RWPE1 (cell line): ENCODE results near the gene MTHFSD.

ENCODE experiments used
- CTCF ChIA-PET: fragments of 350-600 bp; sonication (Branson Sonifier 250); formaldehyde crosslinking; extraction: SDS; loops from one replicate; lab custom pipeline; 2021; lab: Yijun Ruan, JAX
- POLR2A ChIA-PET: fragments of 400-600 bp; formaldehyde crosslinking; extraction: SDS; loops from one replicate; lab custom pipeline; 2020; ENCODE audit warnings: antibody characterized with exemption; ENCODE audit not compliant: low non-redundant PET; lab: Yijun Ruan, JAX
- DNase-seq: peaks from one replicate; pipeline ENCODE4 v3.0.0; 2012; ENCODE audit warnings: low spot score
- H3K27ac ChIP-seq: fragments of 450-650 bp; 2 replicates; pipeline ENCODE4 v1.5.1; 2017
- CTCF ChIP-seq: fragments of 450-650 bp; conservative IDR thresholded peaks from 2 replicates; pipeline ENCODE4 v1.5.1; 2017; ENCODE audit warnings: low read depth, mild to moderate bottlenecking

Gene MTHFSD

DNA sequence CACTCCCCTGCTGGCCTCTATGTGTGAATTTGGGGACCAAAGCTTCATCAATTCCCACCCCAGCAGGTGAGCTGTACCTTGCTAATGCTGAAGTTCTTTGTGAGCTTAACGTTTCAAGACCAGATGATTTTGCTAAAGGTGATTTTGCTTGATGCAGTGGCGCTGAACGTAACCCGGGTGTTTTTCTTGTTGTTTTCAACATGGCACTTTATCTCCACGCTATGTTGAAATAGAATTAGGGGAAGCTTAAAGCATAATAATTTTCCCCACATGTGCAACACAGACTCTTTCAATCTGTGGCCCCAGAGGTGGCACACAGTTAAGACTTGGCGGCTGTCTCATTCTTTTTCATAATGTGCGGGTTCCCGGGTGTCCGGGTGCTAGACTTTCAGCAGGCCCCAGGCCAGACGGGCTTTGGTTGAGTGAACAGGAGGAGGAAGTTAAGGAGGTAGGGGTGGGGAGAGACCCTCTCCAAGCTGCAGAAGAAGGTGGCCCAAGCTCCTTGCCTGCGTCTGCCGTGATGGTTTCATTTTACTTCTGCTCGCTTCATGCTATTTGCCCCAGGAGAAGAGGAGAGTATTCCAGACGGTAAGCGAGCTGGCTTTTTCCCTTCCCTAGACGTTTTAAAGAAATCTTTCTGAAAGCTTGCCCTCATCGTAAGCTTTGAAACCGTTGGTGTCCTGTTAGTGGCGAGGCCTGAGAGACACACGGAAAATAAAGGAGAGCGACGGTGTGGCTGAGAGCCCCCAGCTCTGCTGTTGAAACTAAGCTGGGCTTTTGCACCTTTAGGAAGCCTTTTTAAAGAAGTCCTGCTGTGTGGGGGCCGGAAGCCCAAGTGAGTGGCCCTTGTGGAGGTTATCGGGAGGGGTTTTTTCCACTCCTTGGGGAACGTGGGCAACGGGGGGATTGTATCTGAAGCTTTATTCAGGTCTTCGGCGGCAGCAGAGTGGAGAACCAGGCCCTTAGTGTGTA is 15.8 kb upstream of the MTHFSD start:
- ChIA-PET POLR2A (no interaction called here), CTCF (interaction anchor here (0.5 to 0.6 kb wide), 2 partner anchors 193 to 1065 kb away, joined by 3 to 4 read pairs; no protein-coding TSS in a partner anchor)
- no peak for TF ChIP-seq CTCF
- no peak for DNase-seq
- peak overlapping the region; percentile 12 for H3K27ac ChIP-seq

GRCh38 chr16:86569701-86570447 is 14.8 kb upstream of the MTHFSD start:
- ChIA-PET POLR2A (no interaction called here), CTCF (no interaction called here)
- no peak for DNase-seq
- TF ChIP-seq CTCF, result no peak
- H3K27ac ChIP-seq, result no peak overlapping the region

- ChIA-PET POLR2A (no interaction called here), CTCF (interaction anchor here (3.8 kb wide), 1 partner anchor 494 kb away, joined by 14 read pairs; no protein-coding TSS in a partner anchor)
- peak overlapping the region; percentile 96 for H3K27ac ChIP-seq
- TF ChIP-seq CTCF, result no peak
- DNase-seq, result no peak
Observed at GRCh38 chr16:86568677-86569623, 13.9 kb upstream of the MTHFSD start.

- ChIA-PET CTCF (interaction anchor here (1.1 to 3.8 kb wide), 2 partner anchors 8 to 495 kb away, joined by 6 to 14 read pairs; no protein-coding TSS in a partner anchor), POLR2A (no interaction called here)
- peak; percentile 63 for TF ChIP-seq CTCF
- DNase-seq, result no peak
- peak overlapping the region; percentile 96 for H3K27ac ChIP-seq
Observed at GRCh38 chr16:86567701-86568581, 12.9 kb upstream of the MTHFSD start.

GRCh38 chr16:86566966-86567700 is 12.1 kb upstream of the MTHFSD start:
- no peak for DNase-seq
- TF ChIP-seq CTCF, result no peak
- ChIA-PET POLR2A (no interaction called here), CTCF (interaction anchor here (1.1 to 3.8 kb wide), 2 partner anchors 9 to 495 kb away, joined by 6 to 14 read pairs; no protein-coding TSS in a partner anchor)
- H3K27ac ChIP-seq, result peak overlapping the region; percentile 96
